Panc1 (cell line): ENCODE results near the gene EMID1. TPM values are rescaled to one million over a fixed set of nuclear protein-coding genes. Genes with fewer than 3 reads are reported as not detected.

Source experiments
- ATAC-seq: fragments of 200-7000 bp; cut with Tn5 transposase; 2 replicates; pipeline ENCODE4 v1.9.1; 2020; ENCODE audit warnings: mild to moderate bottlenecking, moderate library complexity
- BruUV-seq: library from RNA; stranded (reverse); fragments of 400-500 nt; replicated peaks from 2 replicates; lab custom pipeline; 2021; lab: Mats Ljungman, UMichigan
- CTCF ChIA-PET: fragments of 300-600 bp; sonication (Branson Sonifier 250); formaldehyde crosslinking; loops from one replicate; lab custom pipeline; 2022; ENCODE audit warnings: antibody characterized with exemption; lab: Charles Lee
- POLR2A ChIA-PET: fragments of 300-600 bp; sonication (Branson Sonifier 250); formaldehyde crosslinking; loops from one replicate; lab custom pipeline; 2022; ENCODE audit warnings: antibody characterized with exemption; lab: Charles Lee
- DNase-seq: peaks from one replicate; pipeline ENCODE4 v3.0.0-alpha.2; 2010; ENCODE audit warnings: low read depth, low spot score
- H3K27ac ChIP-seq: 2 replicates; pipeline ENCODE4 v1.5.1; 2011; ENCODE audit warnings: mild to moderate bottlenecking, low read length, inconsistent platforms
- H3K27me3 ChIP-seq: fragments of 200-500 bp; sonication (Bioruptor generic); 2 replicates; pipeline ENCODE4 v1.6.0; 2014; ENCODE audit warnings: low read length, inconsistent platforms; ENCODE audit not compliant: control insufficient read depth, insufficient read depth
- H3K36me3 ChIP-seq: fragments of 200-500 bp; sonication (Bioruptor generic); 2 replicates; pipeline ENCODE4 v1.5.1; 2014; ENCODE audit warnings: inconsistent platforms, mild to moderate bottlenecking, low read length, moderate library complexity; ENCODE audit not compliant: control insufficient read depth, insufficient read depth
- H3K4me1 ChIP-seq: 2 replicates; pipeline ENCODE4 v1.5.1; 2011; ENCODE audit warnings: inconsistent platforms, mild to moderate bottlenecking, low read length, moderate library complexity; ENCODE audit not compliant: control insufficient read depth, insufficient read depth
- H3K4me3 ChIP-seq, 2 experiments: 2 replicates each; pipeline ENCODE4 v1.5.1; 2011 to 2012; ENCODE audit warnings: low read depth in 2 of 2, low read length in 2 of 2, mild to moderate bottlenecking in 2 of 2, inconsistent platforms in 1 of 2, moderate library complexity in 1 of 2
- H3K9me3 ChIP-seq: fragments of 200-500 bp; sonication (Bioruptor generic); 2 replicates; pipeline ENCODE4 v1.5.1; 2014; ENCODE audit warnings: low read depth, mild to moderate bottlenecking, inconsistent platforms, low read length, moderate library complexity; ENCODE audit not compliant: control insufficient read depth, insufficient read depth
- CTCF ChIP-seq: fragments of 450-650 bp; IDR thresholded peaks from 2 replicates; pipeline ENCODE4 v1.5.1; 2017; ENCODE audit warnings: mild to moderate bottlenecking
- POLR2AphosphoS5 ChIP-seq: IDR thresholded peaks from 2 replicates; pipeline ENCODE4 v1.6.1; 2012; ENCODE audit warnings: mild to moderate bottlenecking, low read depth, low read length, moderate library complexity
- REST ChIP-seq, 2 experiments: IDR thresholded peaks; 2 replicates each; pipeline ENCODE4 v1.6.1; 2011 to 2012; ENCODE audit warnings: low read depth in 2 of 2, control low read depth in 1 of 2, low read length in 1 of 2, mild to moderate bottlenecking in 1 of 2, moderate library complexity in 1 of 2; ENCODE audit not compliant: insufficient read depth in 1 of 2
- SIN3A ChIP-seq: IDR thresholded peaks from 2 replicates; pipeline ENCODE4 v1.6.1; 2012; ENCODE audit warnings: low read depth, mild to moderate bottlenecking, low read length, moderate library complexity, borderline replicate concordance; ENCODE audit not compliant: insufficient read depth
- TCF7L2 ChIP-seq: IDR thresholded peaks from 2 replicates; pipeline ENCODE4 v1.6.1; 2011; ENCODE audit warnings: mild to moderate bottlenecking, low read depth, low read length, inconsistent platforms
- in situ Hi-C: cut with HindIII; loops from 2 replicates; pipeline ENCODE4 v1.10.0; 2016; ENCODE audit warnings: low sequenced_read_pairs, low pct_unique_long_range_greater_than_20kb
- intact Hi-C: fragments of 100-400 bp; cut with micrococcal nuclease; formaldehyde crosslinking; loops from one replicate; pipeline ENCODE4 v1.10.0; 2022; ENCODE audit not compliant: unreplicated experiment
- total RNA-seq: library from RNA; stranded (reverse); gene quantifications from one replicate; pipeline ENCODE4 v1.2.1, GENCODE V29; 2021; ENCODE audit not compliant: unreplicated experiment

The EMID1 gene
- total RNA-seq, 1 experiment from 2014 or later: 1.1 TPM

- no TSS peak for BruUV-seq
- Histone ChIP-seq H3K9me3 (no peaks in the 10 kb centered on the region), H3K4me1 (no peaks in the 10 kb centered on the region), H3K36me3 (no peaks in the 10 kb centered on the region), H3K27ac (no peak overlapping the region), H3K27me3 (no peaks in the 10 kb centered on the region), H3K4me3 (no peak overlapping the region)
- ATAC-seq: 0 out of 2 replicates have a peak, but pooled peaks have one; percentile 24
- POLR2A ChIA-PET: no interaction called here
- no peak for DNase-seq
- in situ Hi-C loops: no loop called here
- TF ChIP-seq TCF7L2: no peak
- TF ChIP-seq SIN3A: no peak
- no peak for TF ChIP-seq REST (IDR thresholded peaks at IDR 0.05; ENCODE audit: insufficient read depth in 1 of 2, low read depth in 2 of 2, low read length in 1 of 2)
- no peak for TF ChIP-seq CTCF
- TF ChIP-seq POLR2AphosphoS5: no peak
- CTCF ChIA-PET: no interaction called here
- intact Hi-C loops: no loop called here
Measured at GRCh38 chr22:29251981-29252911, 46.5 kb downstream of the EMID1 start.

GRCh38 chr22:29253561-29254285 is 48.0 kb downstream of the EMID1 start:
- no peaks in the 10 kb centered on the region for H3K36me3 ChIP-seq
- intact Hi-C loops (no loop called here), in situ Hi-C loops (no loop called here)
- H3K27ac ChIP-seq: no peak overlapping the region
- no peak overlapping the region for H3K4me3 ChIP-seq
- DNase-seq (no peak), ATAC-seq (no peak)
- TF ChIP-seq POLR2AphosphoS5 (no peak), SIN3A (no peak)
- CTCF ChIA-PET: no interaction called here
- POLR2A ChIA-PET: no interaction called here
- no TSS peak for BruUV-seq
- no peaks in the 10 kb centered on the region for H3K9me3 ChIP-seq
- H3K27me3 ChIP-seq: no peaks in the 10 kb centered on the region
- no peaks in the 10 kb centered on the region for H3K4me1 ChIP-seq
